Occipital lobe (tissue), 2 donors: ENCODE results near the gene NEK10. TPM values are rescaled to one million over a fixed set of nuclear protein-coding genes. Genes with fewer than 3 reads are reported as not detected.

ENCODE experiments used
- DNase-seq: peaks from one replicate; lab custom pipeline; 2025; lab: John Stamatoyannopoulos, UW
- total RNA-seq: library from RNA; depleted of rRNA; stranded (reverse); fragments of >200 nt; gene quantifications from one replicate; pipeline ENCODE4 v1.2.3, GENCODE V29; 2014

Gene NEK10
- total RNA-seq, 1 donor from 2014 or later = 25.7 TPM

DNA sequence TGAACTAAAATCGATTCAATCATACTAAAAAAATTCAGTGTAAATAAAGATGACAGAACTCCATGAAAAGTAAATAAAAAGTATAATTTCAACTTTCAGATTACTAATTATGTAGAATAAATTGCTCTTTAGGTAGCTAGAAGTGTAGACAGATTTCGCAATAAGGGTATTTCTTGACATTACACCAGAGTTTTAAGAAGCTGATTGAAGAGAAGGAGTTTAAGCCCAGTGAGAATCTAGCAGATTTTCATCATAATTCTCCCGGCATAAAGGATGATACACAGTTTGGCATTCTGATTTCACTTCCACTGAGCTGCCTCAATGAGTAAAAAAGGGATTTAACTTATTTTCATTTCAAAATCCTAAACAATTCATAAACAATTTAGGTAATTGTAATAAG, 259.2 kb downstream of the NEK10 start:
- no peak for DNase-seq

- no peak for DNase-seq
These were observed 260.9 kb downstream of the NEK10 start for GRCh38 chr3:27108322-27108721.

DNA sequence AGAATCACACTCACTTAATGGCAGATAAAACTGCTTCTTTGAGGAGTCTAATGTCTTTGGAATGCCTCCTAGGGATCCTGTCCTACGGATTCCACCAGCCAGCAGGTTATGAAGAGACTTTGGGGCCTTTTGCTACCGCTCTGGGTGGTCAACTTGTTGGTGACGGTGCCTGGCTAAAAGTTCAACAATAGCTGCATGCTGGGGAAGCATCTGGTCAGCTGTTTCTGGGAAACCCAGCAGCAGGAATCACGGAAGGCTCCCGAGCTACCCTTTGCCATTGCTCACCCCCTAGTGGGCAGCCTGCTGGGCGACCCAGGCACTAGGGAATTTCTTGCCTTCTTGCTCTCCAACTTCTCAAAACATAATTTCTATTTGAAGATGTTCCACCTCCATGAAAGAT, 263.3 kb downstream of the NEK10 start:
- no peak for DNase-seq

DNA sequence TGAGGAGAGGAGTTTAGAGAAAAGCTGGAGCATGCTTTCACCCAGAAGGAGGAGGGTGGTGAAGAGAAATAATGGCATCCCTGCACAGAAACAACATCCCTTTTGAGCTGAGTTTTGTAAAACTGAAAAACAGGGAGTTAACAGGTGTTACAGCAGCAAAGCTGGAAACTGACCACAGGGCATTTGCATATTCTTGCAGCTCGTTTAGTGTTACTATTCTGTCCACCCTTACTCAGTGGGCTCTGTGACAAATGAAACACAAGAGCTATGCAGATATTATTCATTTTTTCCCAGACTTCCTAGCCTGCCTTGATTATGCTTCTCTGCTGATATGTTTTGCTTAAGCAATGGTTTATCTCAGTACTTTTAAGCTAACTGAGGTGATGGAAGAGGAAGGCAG, 272.0 kb downstream of the NEK10 start:
- DNase-seq = no peak

DNA sequence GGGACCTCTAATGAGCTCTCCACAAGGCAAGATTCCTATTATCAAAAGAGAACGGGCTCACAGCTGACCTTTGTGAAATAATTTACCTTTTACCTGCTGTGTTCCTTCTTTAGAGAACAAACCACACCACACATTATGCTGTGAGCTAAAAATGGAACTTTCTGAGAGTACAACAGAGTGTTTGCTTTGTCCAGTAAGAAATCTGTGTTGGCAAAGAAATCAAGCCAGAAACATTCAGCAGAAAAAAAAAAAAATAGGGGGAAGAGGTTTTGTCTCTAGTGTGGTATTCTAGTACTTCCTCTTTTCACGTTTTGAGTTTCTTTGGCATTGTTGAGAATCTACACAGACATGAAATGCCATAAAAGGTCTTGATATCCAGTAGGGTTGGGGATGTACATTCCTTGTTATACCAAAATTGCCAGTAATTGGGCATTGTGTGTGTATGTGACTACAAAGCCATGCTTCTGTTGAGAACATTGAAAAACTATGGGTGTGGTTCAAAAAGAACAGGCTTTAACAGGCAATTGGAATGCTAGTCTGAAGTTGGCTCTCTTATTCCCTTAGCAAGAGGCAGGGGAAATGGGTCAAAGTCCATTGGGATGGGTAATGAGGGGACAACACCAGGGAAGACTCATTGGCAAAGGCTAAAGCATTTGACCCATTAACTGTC, 273.5 kb downstream of the NEK10 start:
- no peak for DNase-seq

DNA sequence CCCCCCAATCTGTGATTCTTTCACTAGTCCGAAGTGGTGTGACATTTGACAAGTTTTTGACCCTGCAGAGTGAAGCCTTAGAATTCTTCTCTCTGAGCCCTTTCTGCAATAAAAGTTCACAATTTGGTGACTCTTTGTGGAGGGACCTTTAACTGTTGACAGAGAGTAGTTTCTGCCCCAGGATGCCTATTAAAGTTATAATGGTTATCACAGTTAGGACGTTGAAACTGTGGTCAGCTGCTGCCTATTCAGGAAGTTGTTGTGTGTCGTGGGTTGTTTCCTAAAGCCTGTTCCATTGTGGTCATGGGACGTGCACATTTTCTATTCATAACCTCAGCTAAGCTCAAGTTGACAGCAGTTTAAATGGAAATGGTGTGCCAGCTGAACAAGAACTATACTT, 274.5 kb downstream of the NEK10 start:
- no peak for DNase-seq

GRCh38 chr3:27093771-27094170, 275.4 kb downstream of the NEK10 start:
- DNase-seq = no peak

DNA sequence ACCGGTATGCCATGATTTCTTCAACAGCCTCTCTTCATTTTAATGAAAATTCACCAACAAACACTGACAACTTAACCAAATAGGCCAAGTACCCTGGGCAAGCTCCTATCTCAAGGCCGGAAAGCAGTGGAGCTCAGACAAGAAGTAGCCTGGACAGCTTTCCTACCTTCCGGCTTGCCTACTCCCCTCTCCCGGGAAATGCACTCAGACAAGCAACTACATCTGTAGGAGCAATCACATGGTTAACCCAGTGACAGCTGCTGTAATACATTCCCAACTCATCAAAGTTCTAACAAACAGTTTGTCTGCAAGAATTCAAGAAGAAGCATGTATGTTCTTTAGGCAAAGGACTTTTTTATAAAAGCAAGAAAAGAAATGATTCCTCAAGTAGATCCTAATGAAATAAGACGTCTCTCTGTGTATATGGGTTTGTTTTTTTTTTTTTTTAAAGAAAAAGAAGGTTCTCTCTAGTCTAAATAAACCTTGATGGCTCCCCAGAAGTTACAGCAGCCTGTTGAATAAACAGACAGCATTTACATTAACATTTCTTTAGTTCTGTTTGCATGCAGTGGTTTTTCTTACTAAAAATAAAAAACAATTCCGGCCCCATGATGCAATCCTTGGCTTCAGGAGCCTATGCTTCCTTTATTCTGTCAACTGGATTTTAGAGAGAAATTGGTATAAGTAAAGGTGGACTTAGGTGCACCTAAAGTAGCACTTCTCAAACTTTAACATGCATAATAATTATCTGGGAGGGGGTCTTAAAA, 278.7 kb downstream of the NEK10 start:
- no peak for DNase-seq

GRCh38 chr3:27089645-27090044, 279.5 kb downstream of the NEK10 start:
- no peak for DNase-seq

- DNase-seq = no peak
These were observed 280.1 kb downstream of the NEK10 start for GRCh38 chr3:27089068-27089467.

GRCh38 chr3:27085829-27086730, 283.1 kb downstream of the NEK10 start:
- no peak for DNase-seq

DNA sequence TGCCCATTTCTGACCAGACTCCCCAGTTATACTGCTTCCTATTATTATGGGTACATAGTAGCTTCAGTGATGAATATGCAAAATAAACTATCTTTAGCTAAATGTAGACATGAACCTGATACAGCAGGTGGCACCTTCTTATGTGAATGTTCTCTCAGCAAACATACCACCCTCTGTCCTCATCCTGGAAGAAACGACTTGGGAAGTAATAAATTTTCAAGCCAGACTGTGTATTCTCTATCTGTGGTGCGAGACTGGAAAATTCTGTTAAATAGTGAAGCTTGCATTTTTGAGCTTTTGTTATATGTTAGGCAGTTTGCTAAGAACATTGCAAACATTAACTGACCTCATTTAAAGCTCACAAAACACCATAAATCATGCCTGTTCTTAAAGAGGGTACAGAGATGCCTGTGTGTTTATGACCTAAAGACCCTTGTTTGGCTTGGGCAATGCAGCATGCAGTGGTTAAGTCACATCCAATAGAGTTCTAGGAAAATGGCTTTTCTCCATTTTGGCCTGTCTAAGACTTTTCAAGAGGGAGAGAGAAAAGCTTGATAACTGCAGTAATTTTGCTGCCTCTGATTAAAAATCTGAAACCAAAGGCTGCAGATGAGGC, 287.1 kb downstream of the NEK10 start:
- no peak for DNase-seq

- DNase-seq = no peak
These were observed 287.6 kb downstream of the NEK10 start for GRCh38 chr3:27081566-27081965.

DNA sequence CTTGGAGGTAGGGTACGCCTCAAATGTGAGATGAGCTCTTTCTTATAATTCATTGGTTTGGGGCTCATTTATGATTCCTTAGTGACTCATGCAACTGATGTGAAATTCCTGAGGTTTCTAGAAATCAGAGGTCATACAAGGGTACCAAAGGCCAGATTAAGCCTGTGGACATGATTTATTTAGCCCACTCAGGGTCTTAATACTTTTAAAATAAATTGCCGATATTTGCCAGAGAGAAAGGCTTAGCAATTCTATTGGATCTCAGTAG, 289.0 kb downstream of the NEK10 start:
- DNase-seq = no peak

- DNase-seq = no peak
These were observed 289.5 kb downstream of the NEK10 start for GRCh38 chr3:27079427-27080257.

DNA sequence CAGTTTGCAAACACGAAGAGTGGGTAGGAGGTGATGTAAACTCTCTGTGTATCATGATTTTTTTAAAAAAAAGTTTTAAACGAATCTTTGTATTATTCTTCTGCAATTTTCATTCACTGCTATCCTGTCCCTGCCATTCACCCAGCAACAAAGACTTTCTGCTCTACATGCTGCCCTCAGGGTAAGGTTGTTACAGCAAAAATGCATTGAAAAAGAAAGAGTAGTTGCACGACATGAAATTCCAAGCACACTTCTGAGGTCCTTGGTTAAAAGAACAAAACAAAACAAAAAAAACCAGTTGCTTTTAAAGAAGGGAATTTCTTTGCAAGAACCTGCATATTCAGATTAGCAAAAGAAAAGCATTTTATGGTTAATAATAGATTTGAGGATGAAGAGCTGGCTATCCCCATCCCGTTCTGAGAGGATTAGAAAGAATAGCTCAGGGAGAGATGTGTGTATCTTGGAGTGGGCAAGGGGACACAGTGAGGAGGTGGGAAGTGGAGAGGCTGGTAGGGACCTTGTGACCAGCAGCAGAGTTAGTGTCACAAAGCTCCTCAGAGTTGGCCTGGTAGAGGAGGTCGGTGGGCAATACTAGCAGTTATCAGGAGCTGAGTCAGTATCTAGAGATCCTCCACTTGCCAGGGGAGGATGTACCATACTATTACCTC, 290.8 kb downstream of the NEK10 start:
- DNase-seq = no peak

- DNase-seq = no peak
These were observed 292.2 kb downstream of the NEK10 start for GRCh38 chr3:27076815-27077630.

GRCh38 chr3:27074914-27075313, 294.3 kb downstream of the NEK10 start:
- DNase-seq = no peak

GRCh38 chr3:27073912-27074311, 295.3 kb downstream of the NEK10 start:
- no peak for DNase-seq
